Endothelial cell of umbilical vein (primary cell): ENCODE results near the gene LPP.

ENCODE experiments used
- POLR2A ChIP-seq: IDR thresholded peaks from 2 replicates; pipeline ENCODE4 v1.6.1; 2012; ENCODE audit warnings: low read depth, mild to moderate bottlenecking, control low read depth, low read length
- POLR2AphosphoS5 ChIP-seq: IDR thresholded peaks from 2 replicates; pipeline ENCODE4 v1.6.1; 2012; ENCODE audit warnings: low read depth, mild to moderate bottlenecking, control low read depth, low read length, moderate library complexity; ENCODE audit not compliant: insufficient read depth
- TF ChIP-seq, protein P1 (sequence below), 2 donors: IDR thresholded peaks; 1 replicate in 1 of 2; 2 replicates in 1 of 2; pipeline ENCODE4 v1.5.1; 2011; ENCODE audit warnings: low read length in 2 of 2, mild to moderate bottlenecking in 2 of 2, moderate library complexity in 2 of 2, control low read depth in 1 of 2, inconsistent platforms in 1 of 2, low read depth in 1 of 2; ENCODE audit not compliant: insufficient read depth in 1 of 2; ENCODE audit errors: extremely low read depth in 1 of 2
- TF ChIP-seq, protein P2 (sequence below): IDR thresholded peaks from 2 replicates; pipeline ENCODE4 v1.6.1; 2011; ENCODE audit not compliant: insufficient read depth, insufficient read length

DNA sequence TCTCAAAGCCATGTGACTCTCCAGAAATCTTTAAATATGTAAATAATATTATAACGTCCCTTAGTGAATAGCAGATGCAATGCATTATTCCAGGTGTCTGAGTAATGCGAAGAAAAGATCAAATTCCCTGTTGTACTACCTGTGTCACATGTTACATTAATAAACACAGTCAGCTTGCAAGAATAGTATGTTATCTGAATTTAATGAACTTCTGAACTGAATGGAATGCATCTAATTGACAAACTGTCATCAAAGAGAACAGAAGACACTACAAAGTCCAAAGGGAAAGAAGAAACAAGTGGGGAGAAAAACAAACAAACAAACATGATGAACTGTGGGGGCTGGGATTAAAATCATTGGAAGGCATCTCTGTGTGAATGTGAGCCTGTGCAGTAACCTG, 508.8 kb downstream of the LPP start:
- TF ChIP-seq POLR2A: no peak
- TF ChIP-seq, protein P1, sequence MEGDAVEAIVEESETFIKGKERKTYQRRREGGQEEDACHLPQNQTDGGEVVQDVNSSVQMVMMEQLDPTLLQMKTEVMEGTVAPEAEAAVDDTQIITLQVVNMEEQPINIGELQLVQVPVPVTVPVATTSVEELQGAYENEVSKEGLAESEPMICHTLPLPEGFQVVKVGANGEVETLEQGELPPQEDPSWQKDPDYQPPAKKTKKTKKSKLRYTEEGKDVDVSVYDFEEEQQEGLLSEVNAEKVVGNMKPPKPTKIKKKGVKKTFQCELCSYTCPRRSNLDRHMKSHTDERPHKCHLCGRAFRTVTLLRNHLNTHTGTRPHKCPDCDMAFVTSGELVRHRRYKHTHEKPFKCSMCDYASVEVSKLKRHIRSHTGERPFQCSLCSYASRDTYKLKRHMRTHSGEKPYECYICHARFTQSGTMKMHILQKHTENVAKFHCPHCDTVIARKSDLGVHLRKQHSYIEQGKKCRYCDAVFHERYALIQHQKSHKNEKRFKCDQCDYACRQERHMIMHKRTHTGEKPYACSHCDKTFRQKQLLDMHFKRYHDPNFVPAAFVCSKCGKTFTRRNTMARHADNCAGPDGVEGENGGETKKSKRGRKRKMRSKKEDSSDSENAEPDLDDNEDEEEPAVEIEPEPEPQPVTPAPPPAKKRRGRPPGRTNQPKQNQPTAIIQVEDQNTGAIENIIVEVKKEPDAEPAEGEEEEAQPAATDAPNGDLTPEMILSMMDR (IDR thresholded peaks at IDR 0.05; ENCODE audit: extremely low read depth in 1 of 2, insufficient read depth in 1 of 2, low read depth in 1 of 2, low read length in 2 of 2): no peak
- TF ChIP-seq POLR2AphosphoS5: no peak
- TF ChIP-seq, protein P2, sequence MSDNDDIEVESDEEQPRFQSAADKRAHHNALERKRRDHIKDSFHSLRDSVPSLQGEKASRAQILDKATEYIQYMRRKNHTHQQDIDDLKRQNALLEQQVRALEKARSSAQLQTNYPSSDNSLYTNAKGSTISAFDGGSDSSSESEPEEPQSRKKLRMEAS: no peak
